Measurements from ENCODE around the gene FOLR1.
"Not testable (repeated sequence)": the region's sequence is repeated elsewhere in the genome, so short reads cannot be mapped to it uniquely, and the experiment has no call there.

DNA sequence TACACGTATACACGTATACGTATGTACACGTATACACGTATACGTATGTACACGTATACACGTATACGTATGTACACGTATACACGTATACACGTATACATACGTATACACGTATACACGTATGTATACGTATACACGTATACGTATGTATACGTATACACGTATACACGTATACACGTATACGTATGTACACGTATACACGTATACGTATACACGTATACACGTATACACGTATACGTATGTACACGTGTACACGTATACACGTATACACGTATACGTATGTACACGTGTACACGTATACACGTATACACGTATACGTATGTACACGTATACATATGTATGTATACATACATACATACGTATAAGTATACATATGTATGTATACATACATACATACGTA is 9.5 kb downstream of the FOLR1 start:
- TF ChIP-seq EP300 (IDR thresholded peaks at IDR 0.05; ENCODE audit: borderline replicate concordance in 1 of 2, low read depth in 1 of 2, low read length in 1 of 2); TAF1 (IDR thresholded peaks at IDR 0.05; ENCODE audit: borderline replicate concordance, low read depth, low read length); YY1 (IDR thresholded peaks at IDR 0.05; ENCODE audit: low read depth); SMC3 (IDR thresholded peaks at IDR 0.05; ENCODE audit: low read depth, low read length); RAD21 (IDR thresholded peaks at IDR 0.05; ENCODE audit: low read length); POLR2AphosphoS5 (IDR thresholded peaks at IDR 0.05; ENCODE audit: low read depth, low read length); RFX5 (IDR thresholded peaks at IDR 0.05; ENCODE audit: low read length); GATA2 (CRISPR knock-in tag; IDR thresholded peaks at IDR 0.05); GABPA (IDR thresholded peaks at IDR 0.05; ENCODE audit: low read depth): not testable (repeated sequence)
- TF ChIP-seq, protein P1, sequence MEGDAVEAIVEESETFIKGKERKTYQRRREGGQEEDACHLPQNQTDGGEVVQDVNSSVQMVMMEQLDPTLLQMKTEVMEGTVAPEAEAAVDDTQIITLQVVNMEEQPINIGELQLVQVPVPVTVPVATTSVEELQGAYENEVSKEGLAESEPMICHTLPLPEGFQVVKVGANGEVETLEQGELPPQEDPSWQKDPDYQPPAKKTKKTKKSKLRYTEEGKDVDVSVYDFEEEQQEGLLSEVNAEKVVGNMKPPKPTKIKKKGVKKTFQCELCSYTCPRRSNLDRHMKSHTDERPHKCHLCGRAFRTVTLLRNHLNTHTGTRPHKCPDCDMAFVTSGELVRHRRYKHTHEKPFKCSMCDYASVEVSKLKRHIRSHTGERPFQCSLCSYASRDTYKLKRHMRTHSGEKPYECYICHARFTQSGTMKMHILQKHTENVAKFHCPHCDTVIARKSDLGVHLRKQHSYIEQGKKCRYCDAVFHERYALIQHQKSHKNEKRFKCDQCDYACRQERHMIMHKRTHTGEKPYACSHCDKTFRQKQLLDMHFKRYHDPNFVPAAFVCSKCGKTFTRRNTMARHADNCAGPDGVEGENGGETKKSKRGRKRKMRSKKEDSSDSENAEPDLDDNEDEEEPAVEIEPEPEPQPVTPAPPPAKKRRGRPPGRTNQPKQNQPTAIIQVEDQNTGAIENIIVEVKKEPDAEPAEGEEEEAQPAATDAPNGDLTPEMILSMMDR (IDR thresholded peaks at IDR 0.05) = not testable (repeated sequence)
- TF ChIP-seq, protein P2, sequence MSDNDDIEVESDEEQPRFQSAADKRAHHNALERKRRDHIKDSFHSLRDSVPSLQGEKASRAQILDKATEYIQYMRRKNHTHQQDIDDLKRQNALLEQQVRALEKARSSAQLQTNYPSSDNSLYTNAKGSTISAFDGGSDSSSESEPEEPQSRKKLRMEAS (IDR thresholded peaks at IDR 0.05; ENCODE audit: low read depth) = not testable (repeated sequence)
